Bladder microvascular endothelial cell (primary cell): ENCODE data around the gene VGF. TPM values are rescaled to one million over a fixed set of nuclear protein-coding genes. Genes with fewer than 3 reads are reported as not detected.

Source experiments
- total RNA-seq: library from RNA; depleted of rRNA; stranded (reverse); fragments of >200 nt; gene quantifications from 2 replicates; pipeline ENCODE4 v1.2.3, GENCODE V29; 2014

Gene VGF
- total RNA-seq = not detected in 2 replicates

GRCh38 chr7:101165075-101165957 is at the start of gene VGF:
TSS of gene VGF (minus strand) at chr7:101165569. CDS start at chr7:101164843, 726 bp downstream.

GRCh38 chr7:101200862-101201599 is 35.7 kb upstream of the VGF start, which contains the start of gene MOGAT3:
TSS of gene MOGAT3 (minus strand) at chr7:101201036. CDS start at chr7:101200854, 182 bp downstream.

GRCh38 chr7:101180130-101180755 is 14.9 kb upstream of the VGF start, which contains the start of gene NAT16:
TSS of gene NAT16 (minus strand) at chr7:101180293. CDS start at chr7:101174807, 5,486 bp downstream.

GRCh38 chr7:101153969-101154692 is 11.2 kb downstream of the VGF start, which contains the start of gene AP1S1:
TSS of gene AP1S1 (plus strand) at chr7:101154476. CDS start at chr7:101154515, 39 bp downstream.

GRCh38 chr7:101126651-101127459 is 38.5 kb downstream of the VGF start, which contains the start of gene SERPINE1:
TSS of gene SERPINE1 (plus strand) at chr7:101127104. CDS start at chr7:101128394, 1,290 bp downstream.

Other genes with a start within 250 kb of the VGF start
- gene MUC3A, start 216.0 kb downstream of the VGF start, total RNA-seq = under 0.01 TPM in 1 of 2 replicates, not detected in the other
- gene MUC12, start 196.0 kb downstream of the VGF start, total RNA-seq = not detected in 2 replicates
- not detected in 2 replicates for gene MUC17, start 145.5 kb downstream of the VGF start, total RNA-seq
- gene TRIM56, start 80.1 kb downstream of the VGF start, total RNA-seq = 14.4 and 48.5 TPM in 2 replicates
- 270 and 1,595 TPM in 2 replicates for gene SERPINE1, start 38.5 kb downstream of the VGF start, total RNA-seq
- gene AP1S1, start 11.1 kb downstream of the VGF start, total RNA-seq = 149 and 186 TPM in 2 replicates
- not detected in 2 replicates for gene NAT16, start 14.7 kb upstream of the VGF start, total RNA-seq
- gene MOGAT3, start 35.5 kb upstream of the VGF start, total RNA-seq = not detected in 2 replicates
- 52.3 and 103 TPM in 2 replicates for gene PLOD3, start 52.0 kb upstream of the VGF start, total RNA-seq
- gene ZNHIT1, start 52.6 kb upstream of the VGF start, total RNA-seq = 55.8 and 118 TPM in 2 replicates
- 1.8 and 4.5 TPM in 2 replicates for gene CLDN15, start 72.2 kb upstream of the VGF start, total RNA-seq
- gene FIS1, start 79.5 kb upstream of the VGF start, total RNA-seq = 206 and 302 TPM in 2 replicates
- gene IFT22, start 156.2 kb upstream of the VGF start, total RNA-seq = 12.5 and 14.4 TPM in 2 replicates
- 0.13 TPM in 1 of 2 replicates, not detected in the other for gene COL26A1, start 197.3 kb upstream of the VGF start, total RNA-seq